ENCODE measurements around the gene PROK1.

Gene PROK1

GRCh38 chr1:110502402-110503151, 51.6 kb downstream of the PROK1 start:
- no peak overlapping the region for H3K4me3 ChIP-seq (ENCODE audit: extremely low read depth, insufficient read depth, low read length, poor library complexity, severe bottlenecking)
- WGBS, 2 experiments (ENCODE audit: insufficient coverage in 2 of 2), result 87 to 92% methylated on average over 4 to 5 of the region's 8 CpGs
- no peaks in the 10 kb centered on the region for H3K36me3 ChIP-seq (ENCODE audit: control insufficient read depth, insufficient read depth, low read length)
- no peaks in the 10 kb centered on the region for H3K4me1 ChIP-seq (ENCODE audit: control insufficient read depth, insufficient read depth, low read length, poor library complexity, severe bottlenecking)
- no peaks in the 10 kb centered on the region for H3K9me3 ChIP-seq (ENCODE audit: control insufficient read depth, low read length)
- H3K27ac ChIP-seq (ENCODE audit: low read depth, low read length, severe bottlenecking), result no peak overlapping the region

DNA sequence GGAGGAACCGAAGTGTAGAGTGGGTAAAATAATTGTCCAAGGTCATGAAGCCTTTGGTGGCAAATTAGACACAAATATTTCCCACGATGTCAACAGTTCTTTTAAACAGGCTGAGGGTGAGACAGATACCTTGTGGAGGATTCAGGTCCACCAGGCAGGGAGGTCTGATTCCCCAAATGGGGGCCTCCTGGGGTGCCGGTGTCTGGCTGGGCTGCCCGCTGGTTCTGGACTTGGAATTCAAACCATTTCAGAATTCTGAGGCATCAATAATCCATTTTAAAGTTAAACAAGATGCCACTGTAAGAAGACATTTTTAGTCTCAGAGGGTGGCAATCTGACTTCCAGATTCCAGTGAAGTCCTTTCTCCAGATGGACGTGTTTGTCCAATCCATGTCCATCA, 52.5 kb downstream of the PROK1 start:
- Histone ChIP-seq H3K4me1 (ENCODE audit: control insufficient read depth, insufficient read depth, low read length, poor library complexity, severe bottlenecking) (peaks cover 8% of the 10 kb centered on the region), H3K4me3 (ENCODE audit: extremely low read depth, insufficient read depth, low read length, poor library complexity, severe bottlenecking) (no peak overlapping the region), H3K27ac (ENCODE audit: low read depth, low read length, severe bottlenecking) (no peak overlapping the region), H3K9me3 (ENCODE audit: control insufficient read depth, low read length) (no peaks in the 10 kb centered on the region), H3K36me3 (ENCODE audit: control insufficient read depth, insufficient read depth, low read length) (no peaks in the 10 kb centered on the region)
- WGBS, 2 experiments (ENCODE audit: insufficient coverage in 2 of 2), result 83 to 93% methylated on average over 1 to 3 of the region's 5 CpGs

DNA sequence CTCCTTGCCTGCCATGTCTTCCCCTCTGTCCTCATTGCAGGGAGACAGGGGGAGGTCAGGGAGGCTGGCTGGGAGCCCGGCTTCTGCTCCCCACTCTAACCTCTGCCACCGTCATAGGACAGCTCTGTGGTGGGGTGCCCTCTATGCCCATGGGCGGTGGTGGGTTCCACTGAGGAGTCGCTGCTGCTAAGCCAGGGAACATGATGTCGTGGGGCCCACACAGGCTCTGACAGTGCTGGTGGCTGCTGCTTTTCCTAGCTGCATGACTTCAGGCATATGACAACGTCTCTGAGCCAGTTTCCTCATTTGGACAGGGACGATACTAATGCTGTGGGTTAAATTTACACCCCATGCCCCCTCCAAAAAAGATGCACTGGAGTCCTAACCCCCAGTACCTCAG, 53.3 kb downstream of the PROK1 start:
- H3K36me3 ChIP-seq (ENCODE audit: control insufficient read depth, insufficient read depth, low read length), result no peaks in the 10 kb centered on the region
- no peak overlapping the region for H3K4me3 ChIP-seq (ENCODE audit: extremely low read depth, insufficient read depth, low read length, poor library complexity, severe bottlenecking)
- peaks cover 11% of the 10 kb centered on the region for H3K4me1 ChIP-seq (ENCODE audit: control insufficient read depth, insufficient read depth, low read length, poor library complexity, severe bottlenecking)
- H3K9me3 ChIP-seq (ENCODE audit: control insufficient read depth, low read length), result no peaks in the 10 kb centered on the region
- WGBS, 2 experiments (ENCODE audit: insufficient coverage in 2 of 2), result 90 to 98% methylated on average over 5 to 6 of the region's 7 CpGs
- no peak overlapping the region for H3K27ac ChIP-seq (ENCODE audit: low read depth, low read length, severe bottlenecking)

- Histone ChIP-seq H3K36me3 (ENCODE audit: control insufficient read depth, insufficient read depth, low read length) (no peaks in the 10 kb centered on the region), H3K27ac (ENCODE audit: low read depth, low read length, severe bottlenecking) (no peak overlapping the region), H3K9me3 (ENCODE audit: control insufficient read depth, low read length) (no peaks in the 10 kb centered on the region), H3K4me1 (ENCODE audit: control insufficient read depth, insufficient read depth, low read length, poor library complexity, severe bottlenecking) (peaks cover 11% of the 10 kb centered on the region), H3K4me3 (ENCODE audit: extremely low read depth, insufficient read depth, low read length, poor library complexity, severe bottlenecking) (no peak overlapping the region)
- 52 to 58% methylated on average over 3 of the region's 3 CpGs for WGBS, 2 experiments (ENCODE audit: insufficient coverage in 2 of 2)
These were observed 54.6 kb downstream of the PROK1 start for GRCh38 chr1:110505596-110505995.

- peaks cover 11% of the 10 kb centered on the region for H3K4me1 ChIP-seq (ENCODE audit: control insufficient read depth, insufficient read depth, low read length, poor library complexity, severe bottlenecking)
- H3K27ac ChIP-seq (ENCODE audit: low read depth, low read length, severe bottlenecking), result no peak overlapping the region
- H3K9me3 ChIP-seq (ENCODE audit: control insufficient read depth, low read length), result no peaks in the 10 kb centered on the region
- no peaks in the 10 kb centered on the region for H3K36me3 ChIP-seq (ENCODE audit: control insufficient read depth, insufficient read depth, low read length)
- 100% methylated on average over 2 to 3 of the region's 4 CpGs for WGBS, 2 experiments (ENCODE audit: insufficient coverage in 2 of 2)
- no peak overlapping the region for H3K4me3 ChIP-seq (ENCODE audit: extremely low read depth, insufficient read depth, low read length, poor library complexity, severe bottlenecking)
These were observed 55.6 kb downstream of the PROK1 start for GRCh38 chr1:110506541-110506940.
